Muscle layer of duodenum (tissue), 2 donors: ENCODE results near the gene INA.
A peak's percentile ranks its signal among the peaks of the same experiment; 100 is the strongest.

Source experiments
- H3K27ac ChIP-seq: one replicate; pipeline ENCODE4 v1.7.0; 2013; ENCODE audit warnings: mild to moderate bottlenecking, low read length
- H3K27me3 ChIP-seq: one replicate; pipeline ENCODE4 v1.7.0; 2013; ENCODE audit warnings: low read depth, mild to moderate bottlenecking, control low read depth, low read length
- H3K36me3 ChIP-seq, 2 donors: one replicate each; pipeline ENCODE4 v1.7.0; 2013; ENCODE audit warnings: low read length in 2 of 2, control low read depth in 1 of 2, mild to moderate bottlenecking in 1 of 2; ENCODE audit not compliant: insufficient read depth in 2 of 2, control insufficient read depth in 1 of 2
- H3K4me1 ChIP-seq, 2 donors: one replicate each; pipeline ENCODE4 v1.7.0; 2013; ENCODE audit warnings: low read length in 2 of 2, mild to moderate bottlenecking in 2 of 2, control low read depth in 1 of 2, moderate library complexity in 1 of 2; ENCODE audit not compliant: insufficient read depth in 2 of 2, control insufficient read depth in 1 of 2
- H3K4me3 ChIP-seq, 2 donors: one replicate each; pipeline ENCODE4 v1.7.0; 2013; ENCODE audit warnings: low read length in 2 of 2, low read depth in 1 of 2, mild to moderate bottlenecking in 1 of 2
- H3K9me3 ChIP-seq, 2 donors: one replicate each; pipeline ENCODE4 v1.7.0; 2013; ENCODE audit warnings: low read length in 2 of 2, control low read depth in 1 of 2, mild to moderate bottlenecking in 1 of 2; ENCODE audit not compliant: control insufficient read depth in 1 of 2
- donor health status: healthy.

The INA gene

GRCh38 chr10:103277713-103278536, 987 bp downstream of the INA start:
- peaks cover 0 to 16% of the 10 kb centered on the region in 2 donors for H3K4me1 ChIP-seq
- H3K27ac ChIP-seq: no peak overlapping the region
- peaks cover 47% of the 10 kb centered on the region for H3K27me3 ChIP-seq
- H3K36me3 ChIP-seq: no peaks in the 10 kb centered on the region
- peak overlapping the region in 1 of 2 donors; percentile 62 for H3K4me3 ChIP-seq
- peaks cover 0 to 4% of the 10 kb centered on the region in 2 donors for H3K9me3 ChIP-seq

- Histone ChIP-seq H3K27me3 (peaks cover 47% of the 10 kb centered on the region), H3K9me3 (peaks cover 0 to 4% of the 10 kb centered on the region in 2 donors), H3K36me3 (no peaks in the 10 kb centered on the region)
These were observed 1.5 kb downstream of the INA start for GRCh38 chr10:103278537-103278823.

GRCh38 chr10:103278862-103279298, 1.9 kb downstream of the INA start:
- H3K27me3 ChIP-seq: peaks cover 47% of the 10 kb centered on the region
- peaks cover 0 to 4% of the 10 kb centered on the region in 2 donors for H3K9me3 ChIP-seq
- H3K4me1 ChIP-seq: peaks cover 0 to 16% of the 10 kb centered on the region in 2 donors
- no peaks in the 10 kb centered on the region for H3K36me3 ChIP-seq
- H3K27ac ChIP-seq: no peak overlapping the region
- no peak overlapping the region for H3K4me3 ChIP-seq

More at GRCh38 chr10:103278537-103278823, 1.5 kb downstream of the INA start:
- Histone ChIP-seq H3K4me3 (no peak overlapping the region), H3K4me1 (peaks cover 0 to 16% of the 10 kb centered on the region in 2 donors), H3K27ac (no peak overlapping the region)

- Histone ChIP-seq H3K9me3 (peaks cover 0 to 4% of the 10 kb centered on the region in 2 donors), H3K27ac (no peak overlapping the region), H3K4me1 (peaks cover 0 to 16% of the 10 kb centered on the region in 2 donors), H3K36me3 (no peaks in the 10 kb centered on the region), H3K4me3 (no peak overlapping the region), H3K27me3 (peaks cover 47% of the 10 kb centered on the region)
These were observed 3.1 kb downstream of the INA start for GRCh38 chr10:103280031-103280430.

- Histone ChIP-seq H3K27ac (no peak overlapping the region), H3K4me1 (peaks cover 0 to 16% of the 10 kb centered on the region in 2 donors), H3K36me3 (no peaks in the 10 kb centered on the region), H3K9me3 (peaks cover 0 to 4% of the 10 kb centered on the region in 2 donors), H3K4me3 (no peak overlapping the region), H3K27me3 (peaks cover 42% of the 10 kb centered on the region)
These were observed 3.6 kb downstream of the INA start for GRCh38 chr10:103280506-103280905.

- Histone ChIP-seq H3K4me3 (no peak overlapping the region), H3K9me3 (peaks cover 0 to 4% of the 10 kb centered on the region in 2 donors), H3K27me3 (peaks cover 30% of the 10 kb centered on the region), H3K4me1 (peaks cover 0 to 13% of the 10 kb centered on the region in 2 donors), H3K36me3 (no peaks in the 10 kb centered on the region), H3K27ac (no peak overlapping the region)
These were observed 4.8 kb downstream of the INA start for GRCh38 chr10:103281753-103282152.

- no peak overlapping the region for H3K4me3 ChIP-seq
- peaks cover 0 to 3% of the 10 kb centered on the region in 2 donors for H3K9me3 ChIP-seq
- peaks cover 24% of the 10 kb centered on the region for H3K27me3 ChIP-seq
- H3K27ac ChIP-seq: no peak overlapping the region
- no peaks in the 10 kb centered on the region for H3K36me3 ChIP-seq
- peaks cover 0 to under 1% of the 10 kb centered on the region in 2 donors for H3K4me1 ChIP-seq
These were observed 6.0 kb downstream of the INA start for GRCh38 chr10:103282961-103283360.

GRCh38 chr10:103284170-103284569, 7.2 kb downstream of the INA start:
- peaks cover 12% of the 10 kb centered on the region for H3K27me3 ChIP-seq
- no peaks in the 10 kb centered on the region for H3K9me3 ChIP-seq
- no peak overlapping the region for H3K4me3 ChIP-seq
- H3K27ac ChIP-seq: no peak overlapping the region
- H3K36me3 ChIP-seq: no peaks in the 10 kb centered on the region
- H3K4me1 ChIP-seq: no peaks in the 10 kb centered on the region

- Histone ChIP-seq H3K4me3 (no peak overlapping the region), H3K36me3 (no peaks in the 10 kb centered on the region), H3K27ac (no peak overlapping the region), H3K4me1 (no peaks in the 10 kb centered on the region), H3K9me3 (no peaks in the 10 kb centered on the region), H3K27me3 (peaks cover 4% of the 10 kb centered on the region)
These were observed 11.1 kb downstream of the INA start for GRCh38 chr10:103287992-103288391.

GRCh38 chr10:103291588-103291987, 14.7 kb downstream of the INA start:
- no peaks in the 10 kb centered on the region for H3K9me3 ChIP-seq
- H3K27ac ChIP-seq: no peak overlapping the region
- no peaks in the 10 kb centered on the region for H3K36me3 ChIP-seq
- H3K4me3 ChIP-seq: no peak overlapping the region
- peaks cover 4% of the 10 kb centered on the region for H3K27me3 ChIP-seq
- H3K4me1 ChIP-seq: no peaks in the 10 kb centered on the region

GRCh38 chr10:103295374-103296015, 18.6 kb downstream of the INA start:
- Histone ChIP-seq H3K4me3 (no peak overlapping the region), H3K36me3 (no peaks in the 10 kb centered on the region), H3K27ac (no peak overlapping the region), H3K27me3 (no peaks in the 10 kb centered on the region), H3K9me3 (no peaks in the 10 kb centered on the region), H3K4me1 (no peaks in the 10 kb centered on the region)
